NCI-H82 treated with DMSO at 0.1 percent for 48 hours (cell line): ENCODE data around the gene NRG3.
"Not testable (repeated sequence)": the region's sequence is repeated elsewhere in the genome, so short reads cannot be mapped to it uniquely, and the experiment has no call there.

Experiments used
- DNase-seq: peaks from one replicate; lab custom pipeline; 2025; ENCODE audit not compliant: unreplicated experiment; lab: John Stamatoyannopoulos, UW

Gene NRG3

GRCh38 chr10:82267014-82267413 lies 392.0 kb downstream of the NRG3 start:
- DNase-seq, result no peak

- DNase-seq, result no peak
Observed at GRCh38 chr10:82267465-82267864, 392.5 kb downstream of the NRG3 start.

- DNase-seq, result no peak
Observed at GRCh38 chr10:82267960-82268359, 393.0 kb downstream of the NRG3 start.

GRCh38 chr10:82277591-82277990 lies 402.6 kb downstream of the NRG3 start:
- DNase-seq, result no peak

GRCh38 chr10:82278401-82279182 lies 403.6 kb downstream of the NRG3 start:
- no peak for DNase-seq

- DNase-seq, result no peak
Observed at GRCh38 chr10:82282782-82283456, 407.9 kb downstream of the NRG3 start.

GRCh38 chr10:82284180-82284579 lies 409.2 kb downstream of the NRG3 start:
- DNase-seq, result no peak

GRCh38 chr10:82288461-82288881 lies 413.5 kb downstream of the NRG3 start:
- DNase-seq, result no peak

- no peak for DNase-seq
Observed at GRCh38 chr10:82289945-82290344, 415.0 kb downstream of the NRG3 start.

GRCh38 chr10:82294874-82295378 lies 419.9 kb downstream of the NRG3 start:
- DNase-seq, result no peak

- no peak for DNase-seq
Observed at GRCh38 chr10:82308641-82309040, 433.6 kb downstream of the NRG3 start.

GRCh38 chr10:82310839-82311238 lies 435.8 kb downstream of the NRG3 start:
- DNase-seq, result no peak

- DNase-seq, result no peak
Observed at GRCh38 chr10:82313401-82313800, 438.4 kb downstream of the NRG3 start.

GRCh38 chr10:82318534-82318933 lies 443.5 kb downstream of the NRG3 start:
- DNase-seq, result no peak

- DNase-seq, result peak; percentile 17
Observed at GRCh38 chr10:82319074-82319473, 444.1 kb downstream of the NRG3 start.

- DNase-seq, result peak; percentile 55
Observed at GRCh38 chr10:82319562-82319961, 444.6 kb downstream of the NRG3 start.

GRCh38 chr10:82321724-82322123 lies 446.7 kb downstream of the NRG3 start:
- DNase-seq, result no peak

- DNase-seq, result no peak
Observed at GRCh38 chr10:82331716-82332115, 456.7 kb downstream of the NRG3 start.

GRCh38 chr10:82335831-82336230 lies 460.8 kb downstream of the NRG3 start:
- no peak for DNase-seq

GRCh38 chr10:82340166-82340565 lies 465.2 kb downstream of the NRG3 start:
- DNase-seq, result no peak

GRCh38 chr10:82349590-82349989 lies 474.6 kb downstream of the NRG3 start:
- DNase-seq, result not testable (repeated sequence)

- no peak for DNase-seq
Observed at GRCh38 chr10:82353381-82353780, 478.4 kb downstream of the NRG3 start.
